MM.1S (cell line): ENCODE measurements around the gene EGLN3.

Experiments
- EZH2 ChIP-seq: fragments of 300-600 bp; sonication (generic); optimal IDR thresholded peaks from 2 replicates; pipeline ENCODE3; 2017; ENCODE audit warnings: low read depth, mild to moderate bottlenecking, antibody characterized with exemption, low read length, mixed read lengths
- EZH2phosphoT487 ChIP-seq: fragments of 300-600 bp; sonication (generic); IDR thresholded peaks from 2 replicates; pipeline ENCODE4 v1.6.1; 2018; ENCODE audit warnings: antibody characterized with exemption, low read length
- TF ChIP-seq, protein P1 (sequence below): fragments of 300-600 bp; sonication (generic); IDR thresholded peaks from 2 replicates; pipeline ENCODE4 v1.5.1; 2016; ENCODE audit warnings: antibody characterized with exemption, low read length, mixed read lengths

DNA sequence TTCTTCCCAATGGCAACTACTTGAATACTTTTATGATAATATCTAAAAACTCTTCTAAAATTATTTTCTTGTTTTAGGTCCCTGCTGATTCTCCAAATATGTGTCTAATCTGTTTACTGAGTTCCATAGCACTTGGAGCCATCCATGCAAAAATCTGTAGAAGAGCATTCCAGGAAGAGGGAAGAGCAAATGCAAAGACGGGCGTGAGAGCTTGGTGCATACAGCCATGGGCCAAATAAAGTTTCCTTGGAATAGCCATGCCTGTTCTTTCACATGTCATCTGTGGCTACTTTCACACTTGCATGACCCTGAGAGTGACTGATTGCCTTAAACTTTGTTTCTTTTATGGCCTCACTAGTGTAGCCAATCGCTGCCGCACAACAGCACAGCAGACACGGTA is 13.0 kb upstream of the EGLN3 start:
- TF ChIP-seq, protein P1, sequence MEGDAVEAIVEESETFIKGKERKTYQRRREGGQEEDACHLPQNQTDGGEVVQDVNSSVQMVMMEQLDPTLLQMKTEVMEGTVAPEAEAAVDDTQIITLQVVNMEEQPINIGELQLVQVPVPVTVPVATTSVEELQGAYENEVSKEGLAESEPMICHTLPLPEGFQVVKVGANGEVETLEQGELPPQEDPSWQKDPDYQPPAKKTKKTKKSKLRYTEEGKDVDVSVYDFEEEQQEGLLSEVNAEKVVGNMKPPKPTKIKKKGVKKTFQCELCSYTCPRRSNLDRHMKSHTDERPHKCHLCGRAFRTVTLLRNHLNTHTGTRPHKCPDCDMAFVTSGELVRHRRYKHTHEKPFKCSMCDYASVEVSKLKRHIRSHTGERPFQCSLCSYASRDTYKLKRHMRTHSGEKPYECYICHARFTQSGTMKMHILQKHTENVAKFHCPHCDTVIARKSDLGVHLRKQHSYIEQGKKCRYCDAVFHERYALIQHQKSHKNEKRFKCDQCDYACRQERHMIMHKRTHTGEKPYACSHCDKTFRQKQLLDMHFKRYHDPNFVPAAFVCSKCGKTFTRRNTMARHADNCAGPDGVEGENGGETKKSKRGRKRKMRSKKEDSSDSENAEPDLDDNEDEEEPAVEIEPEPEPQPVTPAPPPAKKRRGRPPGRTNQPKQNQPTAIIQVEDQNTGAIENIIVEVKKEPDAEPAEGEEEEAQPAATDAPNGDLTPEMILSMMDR: no peak
- TF ChIP-seq EZH2phosphoT487 (no peak), EZH2 (no peak)
